Measurements from ENCODE around the gene GPR63.

GPR63 gene

GRCh38 chr6:96786336-96786735 is 50.9 kb downstream of the GPR63 start:
- H3K4me3 ChIP-seq: no peak overlapping the region
- no peak for DNase-seq (ENCODE audit: low spot score)
- no peak for TF ChIP-seq CTCF (IDR thresholded peaks at IDR 0.05)
- H3K27ac ChIP-seq: no peak overlapping the region

GRCh38 chr6:96784650-96785049 is 52.6 kb downstream of the GPR63 start:
- no peak for TF ChIP-seq CTCF (IDR thresholded peaks at IDR 0.05)
- no peak overlapping the region for H3K4me3 ChIP-seq
- H3K27ac ChIP-seq: no peak overlapping the region
- no peak for DNase-seq (ENCODE audit: low spot score)

GRCh38 chr6:96783307-96783706 is 54.0 kb downstream of the GPR63 start:
- H3K27ac ChIP-seq: no peak overlapping the region
- H3K4me3 ChIP-seq: no peak overlapping the region
- DNase-seq (ENCODE audit: low spot score): no peak
- TF ChIP-seq CTCF (IDR thresholded peaks at IDR 0.05): no peak

GRCh38 chr6:96781557-96781956 is 55.7 kb downstream of the GPR63 start:
- no peak for DNase-seq (ENCODE audit: low spot score)
- H3K27ac ChIP-seq: no peak overlapping the region
- H3K4me3 ChIP-seq: no peak overlapping the region
- no peak for TF ChIP-seq CTCF (IDR thresholded peaks at IDR 0.05)

- no peak for TF ChIP-seq CTCF (IDR thresholded peaks at IDR 0.05)
- no peak for DNase-seq (ENCODE audit: low spot score)
- no peak overlapping the region for H3K4me3 ChIP-seq
Observed at GRCh38 chr6:96777113-96777512, 60.2 kb downstream of the GPR63 start.

GRCh38 chr6:96775727-96776400 is 61.4 kb downstream of the GPR63 start:
- no peak for TF ChIP-seq CTCF (IDR thresholded peaks at IDR 0.05)
- DNase-seq (ENCODE audit: low spot score): no peak
- H3K27ac ChIP-seq: no peak overlapping the region
- H3K4me3 ChIP-seq: no peak overlapping the region

More at GRCh38 chr6:96777113-96777512, 60.2 kb downstream of the GPR63 start:
- no peak overlapping the region for H3K27ac ChIP-seq

- Histone ChIP-seq H3K27ac (no peak overlapping the region), H3K4me3 (no peak overlapping the region)
- no peak for TF ChIP-seq CTCF (IDR thresholded peaks at IDR 0.05)
- no peak for DNase-seq (ENCODE audit: low spot score)
Observed at GRCh38 chr6:96766769-96767168, 70.5 kb downstream of the GPR63 start.
